ENCODE measurements around the gene CNTN4.

DNA sequence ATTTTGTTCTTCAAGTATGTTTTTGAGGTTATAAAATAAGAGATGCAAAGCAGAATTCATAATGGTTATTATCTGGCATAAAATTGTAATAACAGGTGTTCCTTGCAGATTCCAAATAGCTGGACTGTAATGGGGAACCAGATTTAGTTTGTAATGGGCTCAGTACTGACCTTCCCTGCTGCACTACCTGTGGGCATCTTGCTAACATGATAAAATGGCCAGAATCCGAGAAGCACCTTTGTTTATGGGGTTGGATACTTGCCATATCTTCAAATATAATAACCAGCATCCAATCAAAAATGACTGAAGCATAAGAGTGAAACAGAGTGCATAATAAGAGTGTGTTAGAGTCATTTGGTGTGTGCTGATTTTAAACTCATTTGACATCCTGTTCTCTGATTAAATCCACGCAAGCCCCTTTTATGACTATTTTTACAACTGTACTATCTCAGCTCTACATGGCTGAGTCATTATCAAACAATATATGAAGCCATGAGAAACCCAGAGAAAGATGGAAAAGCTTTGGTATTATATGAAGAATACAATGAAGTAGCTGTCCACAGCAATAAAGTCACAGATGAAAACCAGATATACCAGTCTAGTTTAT, 292.4 kb downstream of the CNTN4 start:
- TF ChIP-seq, protein P1, sequence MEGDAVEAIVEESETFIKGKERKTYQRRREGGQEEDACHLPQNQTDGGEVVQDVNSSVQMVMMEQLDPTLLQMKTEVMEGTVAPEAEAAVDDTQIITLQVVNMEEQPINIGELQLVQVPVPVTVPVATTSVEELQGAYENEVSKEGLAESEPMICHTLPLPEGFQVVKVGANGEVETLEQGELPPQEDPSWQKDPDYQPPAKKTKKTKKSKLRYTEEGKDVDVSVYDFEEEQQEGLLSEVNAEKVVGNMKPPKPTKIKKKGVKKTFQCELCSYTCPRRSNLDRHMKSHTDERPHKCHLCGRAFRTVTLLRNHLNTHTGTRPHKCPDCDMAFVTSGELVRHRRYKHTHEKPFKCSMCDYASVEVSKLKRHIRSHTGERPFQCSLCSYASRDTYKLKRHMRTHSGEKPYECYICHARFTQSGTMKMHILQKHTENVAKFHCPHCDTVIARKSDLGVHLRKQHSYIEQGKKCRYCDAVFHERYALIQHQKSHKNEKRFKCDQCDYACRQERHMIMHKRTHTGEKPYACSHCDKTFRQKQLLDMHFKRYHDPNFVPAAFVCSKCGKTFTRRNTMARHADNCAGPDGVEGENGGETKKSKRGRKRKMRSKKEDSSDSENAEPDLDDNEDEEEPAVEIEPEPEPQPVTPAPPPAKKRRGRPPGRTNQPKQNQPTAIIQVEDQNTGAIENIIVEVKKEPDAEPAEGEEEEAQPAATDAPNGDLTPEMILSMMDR (IDR thresholded peaks at IDR 0.05 in 8 of 11, conservative IDR thresholded peaks at IDR 0.05 in 3 of 11), result no peak
- no peak for TF ChIP-seq POLR2A (IDR thresholded peaks at IDR 0.05)
- no peak for TF ChIP-seq POLR2AphosphoS5 (IDR thresholded peaks at IDR 0.05)

All from spleen (tissue), 7 donors.